ENCODE measurements around the gene C10orf90.

DNA sequence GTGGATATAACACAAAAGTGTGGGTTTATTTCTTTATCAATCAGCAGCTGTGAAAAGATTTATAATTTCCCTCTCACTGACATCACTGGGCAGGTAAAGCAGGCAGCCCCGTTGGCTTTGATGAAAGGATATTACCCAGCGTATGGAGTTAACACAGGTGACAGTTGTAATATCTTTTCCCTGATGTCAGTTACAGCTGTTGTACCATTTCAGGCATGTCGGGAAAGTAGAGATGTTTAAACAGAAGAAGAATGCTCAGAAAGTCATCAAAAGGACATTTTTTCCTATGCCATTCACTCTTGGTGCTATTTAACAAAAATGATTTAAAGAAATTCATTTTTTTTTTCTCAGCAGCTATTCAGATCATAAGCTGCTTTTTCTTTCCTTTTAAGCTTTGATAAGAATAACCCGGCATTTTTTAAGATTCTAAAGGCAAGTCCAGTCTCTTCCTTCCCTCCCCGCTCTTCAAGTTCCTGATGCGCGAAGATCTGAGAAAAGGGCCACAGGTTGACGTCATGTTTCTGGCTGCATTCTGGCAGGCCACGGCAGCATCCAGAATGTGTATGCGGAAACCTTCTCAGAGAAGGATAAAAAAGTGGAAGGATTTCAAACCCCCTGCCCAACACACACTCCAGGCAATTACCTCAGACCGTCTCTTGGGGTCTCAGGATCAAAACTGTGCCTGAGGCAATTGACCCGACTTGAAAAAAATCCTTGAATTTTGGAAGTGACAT, 249.8 kb downstream of the C10orf90 start:
- TF ChIP-seq TAF1 (conservative IDR thresholded peaks at IDR 0.05): no peak
- TF ChIP-seq, protein P1, sequence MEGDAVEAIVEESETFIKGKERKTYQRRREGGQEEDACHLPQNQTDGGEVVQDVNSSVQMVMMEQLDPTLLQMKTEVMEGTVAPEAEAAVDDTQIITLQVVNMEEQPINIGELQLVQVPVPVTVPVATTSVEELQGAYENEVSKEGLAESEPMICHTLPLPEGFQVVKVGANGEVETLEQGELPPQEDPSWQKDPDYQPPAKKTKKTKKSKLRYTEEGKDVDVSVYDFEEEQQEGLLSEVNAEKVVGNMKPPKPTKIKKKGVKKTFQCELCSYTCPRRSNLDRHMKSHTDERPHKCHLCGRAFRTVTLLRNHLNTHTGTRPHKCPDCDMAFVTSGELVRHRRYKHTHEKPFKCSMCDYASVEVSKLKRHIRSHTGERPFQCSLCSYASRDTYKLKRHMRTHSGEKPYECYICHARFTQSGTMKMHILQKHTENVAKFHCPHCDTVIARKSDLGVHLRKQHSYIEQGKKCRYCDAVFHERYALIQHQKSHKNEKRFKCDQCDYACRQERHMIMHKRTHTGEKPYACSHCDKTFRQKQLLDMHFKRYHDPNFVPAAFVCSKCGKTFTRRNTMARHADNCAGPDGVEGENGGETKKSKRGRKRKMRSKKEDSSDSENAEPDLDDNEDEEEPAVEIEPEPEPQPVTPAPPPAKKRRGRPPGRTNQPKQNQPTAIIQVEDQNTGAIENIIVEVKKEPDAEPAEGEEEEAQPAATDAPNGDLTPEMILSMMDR (IDR thresholded peaks at IDR 0.05; ENCODE audit: low read depth, low read length, missing input control): no peak
- no peak for TF ChIP-seq HNF4A (conservative IDR thresholded peaks at IDR 0.05)
- TF ChIP-seq GABPA (IDR thresholded peaks at IDR 0.05 in 1 of 2, conservative IDR thresholded peaks at IDR 0.05 in 1 of 2): no peak
- TF ChIP-seq, protein P2, sequence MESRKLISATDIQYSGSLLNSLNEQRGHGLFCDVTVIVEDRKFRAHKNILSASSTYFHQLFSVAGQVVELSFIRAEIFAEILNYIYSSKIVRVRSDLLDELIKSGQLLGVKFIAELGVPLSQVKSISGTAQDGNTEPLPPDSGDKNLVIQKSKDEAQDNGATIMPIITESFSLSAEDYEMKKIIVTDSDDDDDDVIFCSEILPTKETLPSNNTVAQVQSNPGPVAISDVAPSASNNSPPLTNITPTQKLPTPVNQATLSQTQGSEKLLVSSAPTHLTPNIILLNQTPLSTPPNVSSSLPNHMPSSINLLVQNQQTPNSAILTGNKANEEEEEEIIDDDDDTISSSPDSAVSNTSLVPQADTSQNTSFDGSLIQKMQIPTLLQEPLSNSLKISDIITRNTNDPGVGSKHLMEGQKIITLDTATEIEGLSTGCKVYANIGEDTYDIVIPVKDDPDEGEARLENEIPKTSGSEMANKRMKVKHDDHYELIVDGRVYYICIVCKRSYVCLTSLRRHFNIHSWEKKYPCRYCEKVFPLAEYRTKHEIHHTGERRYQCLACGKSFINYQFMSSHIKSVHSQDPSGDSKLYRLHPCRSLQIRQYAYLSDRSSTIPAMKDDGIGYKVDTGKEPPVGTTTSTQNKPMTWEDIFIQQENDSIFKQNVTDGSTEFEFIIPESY (IDR thresholded peaks at IDR 0.05): no peak
- no peak for TF ChIP-seq RAD21 (IDR thresholded peaks at IDR 0.05)
- TF ChIP-seq EGR1 (IDR thresholded peaks at IDR 0.05; ENCODE audit: low read depth in 2 of 2): no peak
- TF ChIP-seq JUND (IDR thresholded peaks at IDR 0.05): no peak
- TF ChIP-seq YY1 (IDR thresholded peaks at IDR 0.05): no peak
- TF ChIP-seq, protein P3, sequence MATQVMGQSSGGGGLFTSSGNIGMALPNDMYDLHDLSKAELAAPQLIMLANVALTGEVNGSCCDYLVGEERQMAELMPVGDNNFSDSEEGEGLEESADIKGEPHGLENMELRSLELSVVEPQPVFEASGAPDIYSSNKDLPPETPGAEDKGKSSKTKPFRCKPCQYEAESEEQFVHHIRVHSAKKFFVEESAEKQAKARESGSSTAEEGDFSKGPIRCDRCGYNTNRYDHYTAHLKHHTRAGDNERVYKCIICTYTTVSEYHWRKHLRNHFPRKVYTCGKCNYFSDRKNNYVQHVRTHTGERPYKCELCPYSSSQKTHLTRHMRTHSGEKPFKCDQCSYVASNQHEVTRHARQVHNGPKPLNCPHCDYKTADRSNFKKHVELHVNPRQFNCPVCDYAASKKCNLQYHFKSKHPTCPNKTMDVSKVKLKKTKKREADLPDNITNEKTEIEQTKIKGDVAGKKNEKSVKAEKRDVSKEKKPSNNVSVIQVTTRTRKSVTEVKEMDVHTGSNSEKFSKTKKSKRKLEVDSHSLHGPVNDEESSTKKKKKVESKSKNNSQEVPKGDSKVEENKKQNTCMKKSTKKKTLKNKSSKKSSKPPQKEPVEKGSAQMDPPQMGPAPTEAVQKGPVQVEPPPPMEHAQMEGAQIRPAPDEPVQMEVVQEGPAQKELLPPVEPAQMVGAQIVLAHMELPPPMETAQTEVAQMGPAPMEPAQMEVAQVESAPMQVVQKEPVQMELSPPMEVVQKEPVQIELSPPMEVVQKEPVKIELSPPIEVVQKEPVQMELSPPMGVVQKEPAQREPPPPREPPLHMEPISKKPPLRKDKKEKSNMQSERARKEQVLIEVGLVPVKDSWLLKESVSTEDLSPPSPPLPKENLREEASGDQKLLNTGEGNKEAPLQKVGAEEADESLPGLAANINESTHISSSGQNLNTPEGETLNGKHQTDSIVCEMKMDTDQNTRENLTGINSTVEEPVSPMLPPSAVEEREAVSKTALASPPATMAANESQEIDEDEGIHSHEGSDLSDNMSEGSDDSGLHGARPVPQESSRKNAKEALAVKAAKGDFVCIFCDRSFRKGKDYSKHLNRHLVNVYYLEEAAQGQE (IDR thresholded peaks at IDR 0.05): no peak
- TF ChIP-seq, protein P4, sequence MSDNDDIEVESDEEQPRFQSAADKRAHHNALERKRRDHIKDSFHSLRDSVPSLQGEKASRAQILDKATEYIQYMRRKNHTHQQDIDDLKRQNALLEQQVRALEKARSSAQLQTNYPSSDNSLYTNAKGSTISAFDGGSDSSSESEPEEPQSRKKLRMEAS (IDR thresholded peaks at IDR 0.05): no peak
- TF ChIP-seq, protein P5, sequence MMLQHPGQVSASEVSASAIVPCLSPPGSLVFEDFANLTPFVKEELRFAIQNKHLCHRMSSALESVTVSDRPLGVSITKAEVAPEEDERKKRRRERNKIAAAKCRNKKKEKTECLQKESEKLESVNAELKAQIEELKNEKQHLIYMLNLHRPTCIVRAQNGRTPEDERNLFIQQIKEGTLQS (IDR thresholded peaks at IDR 0.05): no peak
- no peak for TF ChIP-seq FOXA1 (IDR thresholded peaks at IDR 0.05)
- no peak for TF ChIP-seq RXRA (IDR thresholded peaks at IDR 0.05)

Data from liver (tissue), 3 donors.